Measurements from ENCODE around the gene TAF8.

- no peak for TF ChIP-seq CTCF (IDR thresholded peaks at IDR 0.05)
- no peak for TF ChIP-seq POLR2A (IDR thresholded peaks at IDR 0.05)
Measured at GRCh38 chr6:42038163-42038562, 12.2 kb upstream of the TAF8 start.

Data from esophagus squamous epithelium (tissue), 4 donors.